ENCODE results near the gene PIGC. TPM values are rescaled to one million over a fixed set of nuclear protein-coding genes. Genes with fewer than 3 reads are reported as not detected.
A peak's percentile ranks its signal among the peaks of the same experiment; 100 is the strongest.

PIGC gene
- polyA plus RNA-seq, 3 donors = 42.4 to 49.5 (median 46.3) TPM

DNA sequence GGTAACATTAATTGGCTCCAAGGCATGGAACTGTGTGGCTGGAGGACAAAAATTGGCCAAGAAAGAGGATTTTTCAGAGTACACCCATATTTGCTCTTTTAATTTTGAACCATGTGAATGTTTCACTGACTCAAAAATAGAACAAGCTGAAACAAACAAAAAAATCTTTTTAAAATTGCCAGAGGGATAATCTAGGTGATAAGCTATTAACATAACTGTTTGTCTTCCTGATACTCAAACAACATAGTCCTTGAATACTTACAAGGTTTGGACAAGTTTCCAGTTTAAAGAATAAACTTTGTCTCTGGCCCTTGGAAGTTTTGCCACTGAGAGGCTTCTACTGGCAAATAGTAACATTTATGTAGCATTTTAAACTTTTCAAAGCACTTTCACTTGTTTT, 30.0 kb upstream of the PIGC start:
- DNase-seq (ENCODE audit: extremely low read depth in 1 of 11, low read depth in 9 of 11, low spot score in 4 of 11) = no peak

DNA sequence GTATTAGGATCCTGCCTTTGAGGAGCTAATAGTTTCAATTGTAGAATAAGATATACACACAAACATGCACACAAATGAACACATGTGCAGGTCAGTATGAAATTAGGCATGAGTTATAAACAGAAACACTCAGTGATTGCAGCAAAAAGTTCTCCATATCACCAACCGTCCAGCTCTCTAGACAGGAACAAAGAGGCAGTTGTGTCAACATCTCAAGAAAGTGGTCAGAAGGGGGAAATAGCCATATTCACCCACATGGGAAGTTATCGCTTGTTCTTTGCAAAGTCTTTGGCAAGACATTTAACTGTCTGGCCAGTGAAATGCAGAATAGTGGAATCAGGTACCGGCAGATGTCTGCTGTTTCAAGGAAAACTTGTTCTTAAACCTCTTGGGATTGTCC, 29.4 kb upstream of the PIGC start:
- no peak for DNase-seq (ENCODE audit: extremely low read depth in 1 of 11, low read depth in 9 of 11, low spot score in 4 of 11)

DNA sequence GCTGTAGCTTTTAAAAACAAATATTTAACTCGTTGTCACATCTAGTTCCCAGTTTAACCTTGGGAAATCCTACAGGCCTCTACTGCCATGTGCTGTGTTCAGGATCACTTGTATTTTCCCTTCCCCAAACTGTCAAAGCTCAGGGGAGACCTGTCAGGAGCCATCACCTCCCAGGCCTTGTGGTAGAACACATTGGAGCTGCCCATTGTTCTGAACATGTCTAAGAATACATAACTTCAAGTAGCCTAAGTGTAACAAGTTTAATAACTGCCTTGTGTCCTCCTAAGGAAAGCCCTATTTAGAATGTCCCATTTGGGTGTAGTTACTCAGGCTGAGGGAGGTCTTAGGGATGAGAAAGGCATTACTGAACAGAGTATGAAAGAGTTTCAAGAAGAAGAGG, 28.6 kb upstream of the PIGC start:
- DNase-seq (ENCODE audit: extremely low read depth in 1 of 11, low read depth in 9 of 11, low spot score in 4 of 11) = no peak

DNA sequence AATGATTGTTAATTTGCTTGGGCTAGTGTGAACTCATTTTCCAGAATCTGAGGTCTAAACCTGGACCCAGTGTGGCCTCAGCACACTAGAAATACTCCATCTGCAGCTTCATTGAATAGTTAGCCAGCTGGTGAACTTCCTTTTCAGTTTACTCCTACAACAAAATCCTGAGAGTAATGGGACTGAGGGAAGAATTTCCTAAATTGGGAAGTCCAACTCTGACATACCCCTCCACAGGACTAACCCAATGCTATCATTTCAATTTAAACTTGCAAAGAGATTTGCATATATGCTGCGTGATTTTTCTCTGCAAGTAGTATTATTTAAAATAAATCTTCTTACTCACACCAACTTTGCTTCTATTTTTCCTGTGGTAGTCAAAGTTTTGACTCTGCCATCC, 27.8 kb upstream of the PIGC start:
- no peak for DNase-seq (ENCODE audit: extremely low read depth in 1 of 11, low read depth in 9 of 11, low spot score in 4 of 11)

DNA sequence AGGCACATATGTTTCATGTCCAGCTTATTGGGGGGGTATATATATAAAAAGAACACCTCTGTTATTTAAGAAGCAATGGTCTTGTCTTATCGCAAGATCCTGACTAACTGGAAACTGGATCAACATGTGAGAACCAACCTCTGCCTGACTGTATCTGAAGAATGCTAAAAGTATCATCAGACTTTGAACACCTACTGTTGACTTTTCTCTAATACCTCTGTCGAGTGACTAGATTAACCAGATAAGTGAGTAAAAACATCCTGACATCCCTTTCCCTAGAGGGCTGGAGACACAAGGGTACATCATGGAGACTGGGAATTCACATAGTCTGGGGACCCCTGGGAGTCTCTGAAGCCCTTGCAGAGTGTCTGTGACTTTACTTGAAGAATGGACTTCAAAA, 26.3 kb upstream of the PIGC start:
- DNase-seq (ENCODE audit: extremely low read depth in 1 of 11, low read depth in 9 of 11, low spot score in 4 of 11) = no peak

DNA sequence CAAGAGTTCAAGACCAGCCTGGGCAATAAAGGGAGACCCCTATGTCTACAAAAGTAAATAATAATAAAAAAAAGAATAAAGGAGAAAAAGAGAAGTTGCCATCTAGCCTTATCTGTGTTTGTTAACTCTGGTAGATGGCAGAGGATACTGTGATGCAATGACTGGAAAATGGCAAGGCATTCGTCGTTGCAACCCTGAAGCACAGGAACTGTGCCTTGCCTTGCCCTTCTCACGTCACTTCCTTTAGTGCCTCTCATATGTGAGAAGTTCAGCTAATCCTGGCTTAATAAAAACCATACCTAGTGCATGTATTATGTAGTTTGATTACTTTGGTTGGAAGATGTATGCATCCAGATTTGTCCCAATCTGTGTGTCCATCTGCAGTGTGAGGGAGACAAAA, 25.8 kb upstream of the PIGC start:
- DNase-seq (ENCODE audit: extremely low read depth in 1 of 11, low read depth in 9 of 11, low spot score in 4 of 11) = no peak

DNA sequence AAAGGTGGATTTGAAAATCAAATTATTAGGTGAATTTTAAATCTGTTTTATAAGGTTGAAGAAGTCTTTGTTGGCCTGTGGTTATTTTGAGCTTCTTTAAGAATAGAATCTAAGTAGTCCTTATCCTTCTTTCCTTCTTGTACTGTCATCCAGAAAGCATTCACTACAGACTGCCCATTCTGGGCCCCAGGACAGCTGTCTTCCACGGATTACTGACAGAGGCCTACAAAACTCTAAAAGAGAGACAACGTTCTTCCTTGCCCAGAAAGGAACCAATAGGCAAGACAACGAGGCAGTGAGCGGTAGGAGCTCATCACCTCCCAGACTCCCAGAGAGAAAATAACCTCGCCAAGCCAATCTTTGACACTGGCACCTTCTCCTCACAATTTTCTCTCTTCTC, 24.4 kb upstream of the PIGC start:
- DNase-seq (ENCODE audit: extremely low read depth in 1 of 11, low read depth in 9 of 11, low spot score in 4 of 11) = no peak

DNA sequence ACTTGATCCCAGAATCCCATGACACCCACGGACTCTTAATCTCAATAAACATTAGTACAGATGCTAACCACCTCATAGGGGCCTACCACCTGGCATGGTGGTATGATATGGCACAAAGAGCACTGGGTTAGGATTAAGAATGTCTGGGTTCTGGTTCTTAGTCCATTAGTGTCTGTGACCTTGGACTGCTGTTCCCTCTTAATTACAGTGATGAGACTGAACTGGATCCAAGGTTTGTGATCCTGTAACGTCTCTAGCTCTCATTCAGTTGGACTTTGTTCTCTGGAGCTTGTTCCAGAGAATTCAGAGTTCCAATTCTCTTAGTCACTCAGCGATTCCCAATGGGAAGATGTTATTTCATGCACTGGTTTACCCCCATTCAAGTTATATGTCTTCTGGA, 23.6 kb upstream of the PIGC start:
- DNase-seq (ENCODE audit: extremely low read depth in 1 of 11, low read depth in 9 of 11, low spot score in 4 of 11) = no peak

DNA sequence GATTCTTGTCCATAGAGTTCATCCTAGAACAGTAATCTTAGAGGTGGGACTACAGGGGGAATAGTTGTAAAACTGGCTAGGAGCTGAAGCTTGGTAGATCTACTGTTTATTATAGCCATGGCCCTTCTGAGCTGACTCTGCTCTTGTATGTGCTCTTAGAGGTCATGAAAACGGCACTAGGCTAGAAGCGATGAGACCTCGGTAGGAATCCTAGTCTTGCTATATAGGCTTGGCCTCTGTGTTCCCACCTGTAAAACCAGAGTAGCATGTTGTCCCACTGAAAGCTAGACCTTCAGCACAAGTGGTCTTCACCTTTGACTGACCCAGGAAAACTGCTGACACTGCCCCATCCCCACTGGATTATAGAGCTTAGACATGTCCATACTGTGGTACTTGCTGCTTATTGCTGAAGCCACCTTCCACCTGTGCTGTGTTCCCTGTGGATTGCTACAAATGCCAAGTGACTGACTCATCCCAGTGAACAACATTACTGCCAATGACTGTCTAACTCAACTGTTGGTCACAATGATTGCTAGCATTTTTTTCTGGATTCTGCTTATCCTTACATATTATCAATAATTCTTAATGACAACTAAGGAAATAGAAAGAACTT, 23.0 kb upstream of the PIGC start:
- no peak for DNase-seq (ENCODE audit: extremely low read depth in 1 of 11, low read depth in 9 of 11, low spot score in 4 of 11)

DNA sequence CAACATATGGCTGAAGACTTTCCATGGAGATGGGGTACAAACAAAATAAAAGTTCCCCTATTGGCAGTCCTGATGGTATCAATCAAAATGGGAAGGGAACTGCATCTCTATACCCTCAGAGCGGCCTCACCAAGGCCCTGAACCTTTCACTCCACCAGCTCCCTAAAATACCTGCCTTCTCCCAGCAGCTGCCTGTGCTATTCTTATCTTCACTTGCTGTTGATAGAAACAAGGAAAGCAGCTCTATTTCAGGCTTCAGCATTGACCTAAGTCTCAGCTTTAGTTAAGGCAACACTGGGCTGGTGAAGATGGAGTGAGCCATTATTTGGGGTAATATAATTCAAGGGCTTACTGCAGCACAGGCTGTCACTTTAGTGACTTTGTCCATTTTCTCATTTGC, 21.7 kb upstream of the PIGC start:
- no peak for DNase-seq (ENCODE audit: extremely low read depth in 1 of 11, low read depth in 9 of 11, low spot score in 4 of 11)

DNA sequence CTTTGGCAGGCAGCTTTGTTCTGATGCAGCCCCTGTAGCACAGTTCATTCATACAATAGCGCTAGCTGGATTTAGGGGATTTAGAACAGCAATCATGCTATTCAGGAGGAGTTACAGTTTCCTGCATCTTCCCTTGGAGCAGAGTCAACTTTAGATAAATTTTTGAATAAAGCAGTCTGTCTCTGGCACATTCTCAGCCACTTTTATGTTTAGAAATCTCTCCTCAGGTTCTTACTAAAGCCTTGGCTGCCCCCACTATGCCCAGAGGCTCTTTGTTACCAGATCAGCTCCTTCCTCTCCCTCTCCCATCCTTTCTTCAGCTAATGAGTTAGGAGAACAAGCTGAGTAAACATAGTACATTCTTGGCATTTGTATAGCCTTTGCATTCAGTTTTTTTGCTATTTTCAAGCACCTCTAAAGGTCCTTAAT, 17.0 kb upstream of the PIGC start:
- no peak for DNase-seq (ENCODE audit: extremely low read depth in 1 of 11, low read depth in 9 of 11, low spot score in 4 of 11)

DNA sequence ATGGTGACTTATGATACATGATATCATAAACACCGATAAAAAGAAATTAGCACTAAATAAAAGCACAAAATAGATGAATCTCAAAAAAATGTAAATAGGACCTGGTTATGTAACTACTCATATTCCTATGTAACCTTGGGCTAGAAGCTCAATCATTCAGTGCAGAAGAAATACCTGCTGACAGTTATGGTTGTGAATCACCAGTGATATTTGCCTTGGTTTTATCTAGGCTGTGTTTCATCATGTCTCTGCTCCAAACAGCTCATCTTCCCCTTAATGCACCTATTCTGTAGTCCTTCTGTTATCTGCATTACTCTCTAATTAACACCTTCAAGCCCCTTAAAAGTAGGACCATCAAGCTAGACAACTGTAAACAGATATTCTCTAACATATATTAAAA, 16.3 kb upstream of the PIGC start:
- DNase-seq (ENCODE audit: extremely low read depth in 1 of 11, low read depth in 9 of 11, low spot score in 4 of 11) = no peak

DNA sequence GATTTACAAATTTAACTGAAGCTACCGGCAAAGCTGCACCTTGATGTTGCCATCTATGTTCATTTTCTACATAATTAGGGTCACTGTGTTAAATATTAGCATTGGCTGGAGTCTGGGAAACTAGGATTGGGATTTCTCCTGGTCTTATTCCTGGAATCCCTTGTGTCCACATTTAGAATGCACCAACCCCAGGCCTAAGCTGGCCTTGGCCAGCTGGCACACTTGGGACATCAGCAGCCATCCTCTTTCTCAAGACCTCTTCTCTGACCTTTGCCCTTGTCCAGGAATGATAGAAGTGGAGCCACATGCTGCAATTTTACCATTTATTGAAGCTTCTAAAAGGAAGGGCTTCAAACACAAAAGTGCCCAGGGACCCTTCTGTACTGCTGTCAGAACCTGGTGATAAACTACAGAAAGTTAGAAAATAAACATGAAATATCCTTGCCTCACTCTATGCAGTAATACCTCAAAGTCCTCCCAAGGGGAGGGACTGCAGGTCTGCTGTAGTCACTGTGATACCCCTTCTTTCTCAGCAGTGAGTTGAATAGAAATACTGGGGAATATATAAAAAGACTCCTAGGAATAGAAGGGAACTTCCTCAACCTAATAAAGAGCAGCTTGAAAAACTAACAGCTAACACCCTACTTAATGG, 13.7 kb upstream of the PIGC start:
- no peak for DNase-seq (ENCODE audit: extremely low read depth in 1 of 11, low read depth in 9 of 11, low spot score in 4 of 11)

DNA sequence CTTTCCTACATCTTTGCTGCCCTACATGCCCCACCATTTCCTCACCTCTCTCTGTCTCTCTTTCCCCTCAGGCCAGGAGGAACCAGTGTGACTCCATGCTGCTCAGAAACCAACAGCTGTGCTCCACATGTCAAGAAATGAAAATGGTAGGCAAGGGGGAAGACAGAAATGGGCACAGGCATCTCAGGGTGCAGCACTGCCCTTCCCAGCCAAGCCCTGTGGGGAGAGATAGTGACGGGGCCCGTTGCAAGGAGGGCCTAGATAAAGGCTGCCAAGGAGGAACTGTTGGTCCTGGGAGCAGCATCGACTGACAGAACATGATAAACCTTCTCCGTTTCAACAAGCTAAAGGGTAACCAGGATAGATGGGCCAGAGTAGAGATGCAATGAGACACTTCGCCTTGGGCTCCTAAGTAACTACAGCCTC, 12.5 kb upstream of the PIGC start:
- DNase-seq (ENCODE audit: extremely low read depth in 1 of 11, low read depth in 9 of 11, low spot score in 4 of 11) = no peak

DNA sequence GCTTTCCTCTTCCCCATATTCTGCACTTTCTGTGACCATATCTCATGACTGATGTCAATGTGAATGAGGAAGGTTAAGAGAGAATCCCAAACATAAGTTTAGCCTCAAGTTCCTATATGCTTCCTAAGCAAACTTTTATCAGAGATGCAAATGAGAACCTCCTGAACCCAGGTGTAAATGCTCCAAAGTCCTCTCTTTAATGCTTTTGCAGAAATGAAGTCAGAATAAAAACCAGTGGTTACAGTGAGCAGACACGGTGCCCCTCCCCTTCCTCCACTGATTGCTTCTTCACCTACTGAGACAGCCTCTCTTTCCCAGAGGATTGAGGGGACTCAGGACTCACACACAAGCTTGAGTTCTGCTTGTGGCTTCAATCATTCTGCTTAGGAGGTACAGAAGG, 11.6 kb upstream of the PIGC start:
- no peak for DNase-seq (ENCODE audit: extremely low read depth in 1 of 11, low read depth in 9 of 11, low spot score in 4 of 11)

DNA sequence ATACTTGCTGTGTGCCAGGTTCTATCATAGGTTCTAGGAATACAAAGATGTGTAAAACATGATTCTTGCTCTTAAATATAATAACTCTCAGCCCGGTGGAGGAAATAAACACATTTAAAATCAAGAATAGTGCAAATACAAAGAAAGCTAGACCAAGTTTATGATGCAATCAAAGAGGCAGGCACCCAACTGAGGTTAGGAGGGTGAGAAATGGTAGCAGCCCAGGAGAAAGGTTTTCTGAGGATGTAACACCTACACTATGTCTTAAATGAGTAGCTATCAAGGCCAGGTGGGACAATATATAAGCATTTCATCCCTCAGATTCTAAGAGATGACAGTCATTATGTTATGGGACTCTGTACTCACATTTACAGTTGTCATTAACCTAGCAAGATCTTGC, 9.7 kb upstream of the PIGC start:
- DNase-seq (ENCODE audit: extremely low read depth in 1 of 11, low read depth in 9 of 11, low spot score in 4 of 11) = no peak

DNA sequence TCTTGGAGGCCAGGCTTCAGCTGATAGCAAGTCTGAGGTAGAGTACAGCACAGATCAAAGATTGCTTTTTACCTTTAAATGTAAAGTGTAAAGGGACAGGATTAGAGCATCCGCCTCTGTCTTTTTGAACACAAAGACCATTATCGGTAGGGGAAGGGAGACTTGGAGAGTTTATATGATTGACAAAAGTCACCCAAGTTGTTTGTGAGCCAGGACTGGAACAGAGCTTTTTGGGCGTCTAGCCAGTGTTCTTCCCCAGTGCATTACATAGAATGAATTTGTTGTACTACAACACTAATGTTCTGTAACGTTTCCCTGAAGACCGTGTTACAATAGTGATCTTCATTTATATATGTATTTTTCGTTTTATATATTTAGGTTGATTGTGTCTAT, 9.3 kb upstream of the PIGC start:
- no peak for DNase-seq (ENCODE audit: extremely low read depth in 1 of 11, low read depth in 9 of 11, low spot score in 4 of 11)

DNA sequence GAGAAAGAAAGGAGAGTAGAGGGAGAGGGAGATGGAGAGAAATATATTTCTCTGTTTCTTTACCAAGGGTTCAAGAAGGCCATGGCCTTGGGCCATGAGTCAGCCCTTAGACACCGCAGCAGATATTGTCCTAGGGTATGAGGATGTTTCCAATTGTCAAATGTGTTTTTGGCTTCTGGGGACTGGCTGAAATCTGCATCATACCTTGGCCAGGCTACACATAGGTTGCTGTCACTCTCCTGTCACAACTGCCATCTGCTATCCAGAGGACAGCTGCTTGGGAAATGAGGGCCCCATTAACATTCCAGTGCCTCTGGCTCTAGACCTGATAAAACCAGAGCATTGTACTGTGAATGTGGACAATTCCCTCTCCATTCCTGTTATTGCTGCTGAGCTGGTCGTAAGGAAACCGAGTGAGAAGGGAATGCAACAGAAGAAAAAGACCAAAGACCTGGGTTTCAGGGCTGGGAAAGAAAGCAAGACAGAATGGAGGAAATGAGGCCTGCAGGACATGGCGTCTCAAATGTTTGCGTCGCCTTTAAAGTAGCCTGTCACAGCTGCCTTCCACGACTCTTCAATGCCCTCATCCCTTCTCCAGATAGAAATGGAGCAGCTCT, 8.8 kb upstream of the PIGC start:
- DNase-seq (ENCODE audit: extremely low read depth in 1 of 11, low read depth in 9 of 11, low spot score in 4 of 11) = no peak

DNA sequence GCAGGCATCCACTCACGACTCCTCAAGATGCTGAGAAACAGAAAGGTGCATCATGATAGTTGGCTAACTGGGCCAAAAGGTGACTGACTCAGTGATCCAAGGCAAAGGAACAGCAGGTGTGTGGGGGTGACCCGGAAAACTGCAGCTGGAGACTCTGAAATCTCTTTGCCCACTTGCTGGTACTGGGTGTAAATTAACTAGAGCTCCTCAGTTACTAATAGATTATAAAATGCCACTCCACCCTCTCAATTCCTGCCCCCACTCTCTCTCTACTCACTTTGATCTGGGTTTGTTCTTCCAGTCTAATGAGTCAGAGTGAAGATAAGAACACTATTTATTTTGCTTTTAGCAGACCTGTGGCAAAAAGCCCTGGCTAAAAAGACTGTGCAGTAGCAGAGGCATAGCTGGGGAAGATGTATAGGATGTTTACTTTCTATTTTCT, 7.2 kb upstream of the PIGC start:
- DNase-seq (ENCODE audit: extremely low read depth in 1 of 11, low read depth in 9 of 11, low spot score in 4 of 11) = peak in 2 of 11 donors; percentile 8 to 34

DNA sequence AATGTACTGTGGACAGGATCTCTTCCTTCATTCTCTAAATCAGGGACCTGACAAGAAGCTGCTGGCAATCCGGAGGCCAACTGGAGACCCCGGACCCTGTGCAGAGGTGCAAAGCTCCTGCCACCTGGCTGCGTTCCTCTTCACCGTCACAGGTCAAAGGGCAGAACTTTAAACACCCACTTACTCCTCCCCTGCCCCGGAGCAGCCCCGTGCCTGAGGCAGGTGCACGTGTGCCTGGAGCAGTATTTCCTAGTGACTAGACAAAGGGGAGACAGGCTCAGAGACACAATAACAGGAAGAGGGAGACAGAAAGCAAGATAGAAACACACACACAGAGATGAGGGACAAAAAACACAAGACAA, 6.6 kb upstream of the PIGC start:
- peak in 1 of 11 donors; percentile 23 for DNase-seq (ENCODE audit: extremely low read depth in 1 of 11, low read depth in 9 of 11, low spot score in 4 of 11)
